PC-3 (cell line): Measurements from ENCODE around the gene SMYD1. TPM values are rescaled to one million over a fixed set of nuclear protein-coding genes. Genes with fewer than 3 reads are reported as not detected.

Source experiments
- ATAC-seq: fragments of 200-7000 bp; cut with Tn5 transposase; 2 replicates; pipeline ENCODE4 v1.9.1; 2020; ENCODE audit warnings: mild to moderate bottlenecking, moderate library complexity
- BruUV-seq: library from RNA; stranded (reverse); fragments of 400-500 nt; replicated peaks from 2 replicates; lab custom pipeline; 2021; lab: Mats Ljungman, UMichigan
- CTCF ChIA-PET: fragments of 300-600 bp; sonication (Branson Sonifier 250); formaldehyde crosslinking; loops from one replicate; lab custom pipeline; 2022; ENCODE audit warnings: antibody characterized with exemption; lab: Charles Lee
- POLR2A ChIA-PET: fragments of 300-600 bp; sonication (Branson Sonifier 250); formaldehyde crosslinking; loops from one replicate; lab custom pipeline; 2022; ENCODE audit warnings: antibody characterized with exemption; ENCODE audit not compliant: unreplicated experiment; lab: Charles Lee
- DNase-seq: peaks from one replicate; pipeline ENCODE4 v3.0.0-alpha.2; 2015
- H2AFZ ChIP-seq: fragments of 300-600 bp; sonication (generic); 2 replicates; pipeline ENCODE4 v1.6.0; 2016; ENCODE audit warnings: antibody characterized with exemption, low read length
- H3F3A ChIP-seq: fragments of 300-600 bp; sonication (generic); one replicate; pipeline ENCODE4 v1.6.0; 2017; ENCODE audit warnings: antibody characterized with exemption, low read length, control low read depth, mild to moderate bottlenecking; ENCODE audit not compliant: unreplicated experiment
- H3K27ac ChIP-seq: fragments of 300-600 bp; sonication (generic); 2 replicates; pipeline ENCODE4 v1.5.1; 2016; ENCODE audit warnings: mild to moderate bottlenecking, low read length
- H3K27me3 ChIP-seq: fragments of 300-600 bp; sonication (generic); 2 replicates; pipeline ENCODE4 v1.6.1; 2016; ENCODE audit warnings: low read length, mixed read lengths
- H3K36me3 ChIP-seq: fragments of 300-600 bp; sonication (generic); 2 replicates; pipeline ENCODE4 v1.6.1; 2016; ENCODE audit warnings: low read depth, mixed run types, low read length, mixed read lengths
- H3K4me1 ChIP-seq: fragments of 300-600 bp; sonication (generic); 2 replicates; pipeline ENCODE4 v1.5.1; 2016; ENCODE audit warnings: low read length; ENCODE audit not compliant: insufficient read depth
- H3K4me2 ChIP-seq: fragments of 300-600 bp; sonication (generic); 2 replicates; pipeline ENCODE4 v1.6.0; 2016; ENCODE audit warnings: low read length
- H3K4me3 ChIP-seq: fragments of 300-600 bp; sonication (generic); 2 replicates; pipeline ENCODE4 v1.5.1; 2016; ENCODE audit warnings: mild to moderate bottlenecking, low read length, mixed read lengths
- H3K79me2 ChIP-seq: fragments of 300-600 bp; sonication (generic); 2 replicates; pipeline ENCODE4 v1.6.1; 2017; ENCODE audit warnings: low read length, mixed read lengths
- H3K9ac ChIP-seq: fragments of 300-600 bp; sonication (generic); 2 replicates; pipeline ENCODE4 v1.6.0; 2016; ENCODE audit warnings: mild to moderate bottlenecking, low read length
- H3K9me2 ChIP-seq: fragments of 300-600 bp; sonication (generic); replicated peaks from 2 replicates; pipeline ENCODE4 v1.6.1; 2016; ENCODE audit warnings: mixed run types, low read length, mixed read lengths
- H3K9me3 ChIP-seq: fragments of 300-600 bp; sonication (generic); 2 replicates; pipeline ENCODE4 v1.6.1; 2016; ENCODE audit warnings: low read length, mixed read lengths
- H4K20me1 ChIP-seq: fragments of 300-600 bp; sonication (generic); 2 replicates; pipeline ENCODE4 v1.6.1; 2016; ENCODE audit warnings: low read length, mixed read lengths
- EZH2 ChIP-seq: fragments of 300-600 bp; sonication (generic); IDR thresholded peaks from one replicate; pipeline ENCODE4 v1.6.1; 2017; ENCODE audit warnings: antibody characterized with exemption, mild to moderate bottlenecking, low read length; ENCODE audit not compliant: unreplicated experiment
- EZH2phosphoT487 ChIP-seq: fragments of 300-600 bp; sonication (generic); IDR thresholded peaks from 2 replicates; pipeline ENCODE4 v1.6.1; 2018; ENCODE audit warnings: mild to moderate bottlenecking, antibody characterized with exemption, low read length, borderline replicate concordance
- intact Hi-C: fragments of 100-400 bp; cut with micrococcal nuclease; formaldehyde crosslinking; loops from 2 replicates; pipeline ENCODE4 v1.9.0; 2023
- total RNA-seq: library from RNA; depleted of rRNA; stranded (reverse); fragments of >200 nt; gene quantifications from 2 replicates; pipeline ENCODE4 v1.2.3, GENCODE V29; 2014
- TF ChIP-seq, protein P1 (sequence below): fragments of 300-600 bp; sonication (generic); conservative IDR thresholded peaks from 2 replicates; pipeline ENCODE4 v1.5.1; 2017; ENCODE audit warnings: antibody characterized with exemption, low read depth, mild to moderate bottlenecking, low read length

The SMYD1 gene
- total RNA-seq, 1 experiment from 2014 or later, result not detected

GRCh38 chr2:88088999-88089398 is 21.4 kb downstream of the SMYD1 start:
- Histone ChIP-seq H3K4me2 (no peak overlapping the region), H2AFZ (no peak overlapping the region), H3K4me3 (no peak overlapping the region), H3F3A (no peaks in the 10 kb centered on the region), H3K27me3 (peaks cover 6% of the 10 kb centered on the region; the same call in 1 of the 2 replicates), H3K27ac (no peak overlapping the region), H3K36me3 (no peaks in the 10 kb centered on the region), H3K9ac (no peak overlapping the region), H3K79me2 (no peaks in the 10 kb centered on the region), H3K4me1 (no peaks in the 10 kb centered on the region), H3K9me2 (no peaks in the 10 kb centered on the region), H4K20me1 (no peaks in the 10 kb centered on the region), H3K9me3 (no peaks in the 10 kb centered on the region)
- intact Hi-C loops, result no loop called here
- no peak for ATAC-seq
- DNase-seq, result no peak
- TF ChIP-seq EZH2phosphoT487 (no peak), EZH2 (no peak)
- TF ChIP-seq, protein P1, sequence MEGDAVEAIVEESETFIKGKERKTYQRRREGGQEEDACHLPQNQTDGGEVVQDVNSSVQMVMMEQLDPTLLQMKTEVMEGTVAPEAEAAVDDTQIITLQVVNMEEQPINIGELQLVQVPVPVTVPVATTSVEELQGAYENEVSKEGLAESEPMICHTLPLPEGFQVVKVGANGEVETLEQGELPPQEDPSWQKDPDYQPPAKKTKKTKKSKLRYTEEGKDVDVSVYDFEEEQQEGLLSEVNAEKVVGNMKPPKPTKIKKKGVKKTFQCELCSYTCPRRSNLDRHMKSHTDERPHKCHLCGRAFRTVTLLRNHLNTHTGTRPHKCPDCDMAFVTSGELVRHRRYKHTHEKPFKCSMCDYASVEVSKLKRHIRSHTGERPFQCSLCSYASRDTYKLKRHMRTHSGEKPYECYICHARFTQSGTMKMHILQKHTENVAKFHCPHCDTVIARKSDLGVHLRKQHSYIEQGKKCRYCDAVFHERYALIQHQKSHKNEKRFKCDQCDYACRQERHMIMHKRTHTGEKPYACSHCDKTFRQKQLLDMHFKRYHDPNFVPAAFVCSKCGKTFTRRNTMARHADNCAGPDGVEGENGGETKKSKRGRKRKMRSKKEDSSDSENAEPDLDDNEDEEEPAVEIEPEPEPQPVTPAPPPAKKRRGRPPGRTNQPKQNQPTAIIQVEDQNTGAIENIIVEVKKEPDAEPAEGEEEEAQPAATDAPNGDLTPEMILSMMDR, result no peak
- BruUV-seq, result no TSS peak
- ChIA-PET POLR2A (no interaction called here), CTCF (no interaction called here)

- ChIA-PET POLR2A (no interaction called here), CTCF (no interaction called here)
- no peaks in the 10 kb centered on the region for H3K36me3 ChIP-seq
- no peaks in the 10 kb centered on the region for H3K9me3 ChIP-seq
- no peaks in the 10 kb centered on the region for H3K4me1 ChIP-seq
- no peak overlapping the region for H2AFZ ChIP-seq
- no peak overlapping the region for H3K27ac ChIP-seq
- BruUV-seq, result no TSS peak
- no peak overlapping the region for H3K4me2 ChIP-seq
- no peaks in the 10 kb centered on the region for H3K9me2 ChIP-seq
- no peaks in the 10 kb centered on the region for H3K79me2 ChIP-seq
- DNase-seq, result no peak
- no peaks in the 10 kb centered on the region for H3F3A ChIP-seq
- H4K20me1 ChIP-seq, result no peaks in the 10 kb centered on the region
- TF ChIP-seq EZH2 (no peak), EZH2phosphoT487 (no peak)
- TF ChIP-seq, protein P1, result no peak
- no peak overlapping the region for H3K9ac ChIP-seq
- no peak for ATAC-seq
- intact Hi-C loops, result no loop called here
- H3K4me3 ChIP-seq, result no peak overlapping the region
- H3K27me3 ChIP-seq, result peaks cover 19% of the 10 kb centered on the region
Measured at GRCh38 chr2:88090446-88091283, 23.0 kb downstream of the SMYD1 start.

GRCh38 chr2:88091943-88092342 is 24.3 kb downstream of the SMYD1 start:
- Histone ChIP-seq H3K27me3 (peaks cover 31% of the 10 kb centered on the region), H3K4me3 (no peak overlapping the region), H3K4me2 (no peak overlapping the region), H3K9ac (no peak overlapping the region), H3K27ac (no peak overlapping the region), H3K36me3 (no peaks in the 10 kb centered on the region), H4K20me1 (no peaks in the 10 kb centered on the region), H3K79me2 (no peaks in the 10 kb centered on the region), H2AFZ (no peak overlapping the region), H3K9me2 (no peaks in the 10 kb centered on the region), H3K4me1 (no peaks in the 10 kb centered on the region), H3F3A (no peaks in the 10 kb centered on the region), H3K9me3 (no peaks in the 10 kb centered on the region)
- ATAC-seq (no peak), DNase-seq (no peak)
- intact Hi-C loops, result no loop called here
- BruUV-seq, result no TSS peak
- POLR2A ChIA-PET, result no interaction called here
- no peak for TF ChIP-seq EZH2phosphoT487
- TF ChIP-seq, protein P1, result no peak
- CTCF ChIA-PET, result no interaction called here
